HG03575 (cell line): ENCODE results near the gene INA.
"Not testable (repeated sequence)": the region's sequence is repeated elsewhere in the genome, so short reads cannot be mapped to it uniquely, and the experiment has no call there.

Source experiments
- ATAC-seq: cut with Tn5 transposase; IDR thresholded peaks from one replicate; pipeline ENCODE4 v1.9.1; 2021; ENCODE audit not compliant: unreplicated experiment, insufficient number of reproducible peaks, low FRiP score; ENCODE audit errors: extremely low read depth

Gene INA

GRCh38 chr10:103276896-103277712, at the start of gene INA:
Gene INA (plus strand): TSS chr10:103277138. CDS start chr10:103277212, 74 bp downstream.
- no peak for ATAC-seq

GRCh38 chr10:103227416-103227815, 49.5 kb upstream of the INA start:
- no peak for ATAC-seq

GRCh38 chr10:103231047-103231551, 45.8 kb upstream of the INA start:
- no peak for ATAC-seq

- no peak for ATAC-seq
Measured at GRCh38 chr10:103232131-103232673, 44.7 kb upstream of the INA start.

- no peak for ATAC-seq
Measured at GRCh38 chr10:103232772-103233488, 44.0 kb upstream of the INA start.

- ATAC-seq = no peak
Measured at GRCh38 chr10:103235775-103236174, 41.2 kb upstream of the INA start.

GRCh38 chr10:103238506-103239252, 38.3 kb upstream of the INA start:
- ATAC-seq = no peak

GRCh38 chr10:103241262-103242011, 35.5 kb upstream of the INA start:
- ATAC-seq = no peak

- ATAC-seq = no peak
Measured at GRCh38 chr10:103244666-103245271, 32.2 kb upstream of the INA start.

- not testable (repeated sequence) for ATAC-seq
Measured at GRCh38 chr10:103245587-103245986, 31.4 kb upstream of the INA start, which contains the start of gene RPEL1. Gene RPEL1 (plus strand): TSS chr10:103245887. CDS start chr10:103245997, 110 bp downstream.

- ATAC-seq = no peak
Measured at GRCh38 chr10:103246324-103246723, 30.6 kb upstream of the INA start.

GRCh38 chr10:103254113-103254512, 22.8 kb upstream of the INA start:
- no peak for ATAC-seq

GRCh38 chr10:103254538-103255325, 22.2 kb upstream of the INA start:
- no peak for ATAC-seq

GRCh38 chr10:103256613-103257012, 20.3 kb upstream of the INA start:
- no peak for ATAC-seq

GRCh38 chr10:103257812-103258211, 19.1 kb upstream of the INA start:
- no peak for ATAC-seq

GRCh38 chr10:103258928-103259327, 18.0 kb upstream of the INA start:
- ATAC-seq = not testable (repeated sequence)

- ATAC-seq = no peak
Measured at GRCh38 chr10:103259989-103260388, 16.9 kb upstream of the INA start.
